Measurements from ENCODE around the gene MEIOSIN.

DNA sequence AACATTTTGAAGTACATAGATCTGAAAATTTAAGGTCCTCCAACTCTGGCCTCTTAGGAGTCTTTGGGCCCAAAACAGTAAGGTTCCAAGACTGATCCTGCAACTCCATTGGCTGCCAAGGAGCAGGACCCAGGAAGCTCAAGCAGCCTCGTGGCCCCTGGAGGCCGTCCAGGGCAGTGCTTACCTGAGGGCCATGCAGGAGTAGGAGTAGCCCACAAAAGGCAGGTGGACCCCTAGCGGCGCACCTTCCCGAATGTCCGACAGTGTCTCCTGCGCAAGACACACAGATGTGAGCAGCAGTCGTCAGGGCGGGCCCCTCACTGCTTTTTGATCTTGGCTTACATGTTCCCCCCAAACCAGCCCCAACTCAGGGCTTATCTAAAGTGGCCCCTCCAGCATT is 41.5 kb downstream of the MEIOSIN start:
- TF ChIP-seq, protein P1, sequence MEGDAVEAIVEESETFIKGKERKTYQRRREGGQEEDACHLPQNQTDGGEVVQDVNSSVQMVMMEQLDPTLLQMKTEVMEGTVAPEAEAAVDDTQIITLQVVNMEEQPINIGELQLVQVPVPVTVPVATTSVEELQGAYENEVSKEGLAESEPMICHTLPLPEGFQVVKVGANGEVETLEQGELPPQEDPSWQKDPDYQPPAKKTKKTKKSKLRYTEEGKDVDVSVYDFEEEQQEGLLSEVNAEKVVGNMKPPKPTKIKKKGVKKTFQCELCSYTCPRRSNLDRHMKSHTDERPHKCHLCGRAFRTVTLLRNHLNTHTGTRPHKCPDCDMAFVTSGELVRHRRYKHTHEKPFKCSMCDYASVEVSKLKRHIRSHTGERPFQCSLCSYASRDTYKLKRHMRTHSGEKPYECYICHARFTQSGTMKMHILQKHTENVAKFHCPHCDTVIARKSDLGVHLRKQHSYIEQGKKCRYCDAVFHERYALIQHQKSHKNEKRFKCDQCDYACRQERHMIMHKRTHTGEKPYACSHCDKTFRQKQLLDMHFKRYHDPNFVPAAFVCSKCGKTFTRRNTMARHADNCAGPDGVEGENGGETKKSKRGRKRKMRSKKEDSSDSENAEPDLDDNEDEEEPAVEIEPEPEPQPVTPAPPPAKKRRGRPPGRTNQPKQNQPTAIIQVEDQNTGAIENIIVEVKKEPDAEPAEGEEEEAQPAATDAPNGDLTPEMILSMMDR (IDR thresholded peaks at IDR 0.05), result peak in 2 of 6 experiments; percentile 24 to 27
- no peak for TF ChIP-seq POLR2A (IDR thresholded peaks at IDR 0.05)

All from Peyer's patch (tissue), 4 donors.